Activated T-helper 2 cell treated with anti-CD3 and anti-CD28 coated beads, Interferon-gamma antibody, Interleukin-2, Interleukin-4, amounts not matched to agents 10 μg/mL and 5 μg/mL and 100 μg/mL, durations not matched to agents 14 hours and 24 hours and 36 hours (primary cell): ENCODE measurements around the gene CACNA2D4. TPM values are rescaled to one million over a fixed set of nuclear protein-coding genes. Genes with fewer than 3 reads are reported as not detected.
A peak's percentile ranks its signal among the peaks of the same experiment; 100 is the strongest.

Experiments
- DNase-seq: peaks from one replicate; pipeline ENCODE4 v3.0.0; 2021; ENCODE audit warnings: low spot score
- H3K27ac Mint-ChIP-seq: one replicate; pipeline ENCODE4 v1.8.0; 2021; ENCODE audit warnings: mixed read lengths
- H3K27me3 Mint-ChIP-seq: one replicate; pipeline ENCODE4 v1.8.0; 2021; ENCODE audit warnings: low read depth, mixed read lengths
- H3K36me3 Mint-ChIP-seq: one replicate; pipeline ENCODE4 v1.8.0; 2021; ENCODE audit warnings: low read depth, mixed read lengths
- H3K4me1 Mint-ChIP-seq: one replicate; pipeline ENCODE4 v1.8.0; 2021; ENCODE audit warnings: low read depth, mixed read lengths
- H3K4me3 Mint-ChIP-seq: one replicate; pipeline ENCODE4 v1.8.0; 2021; ENCODE audit warnings: low read depth, mild to moderate bottlenecking, moderate library complexity, mixed read lengths
- H3K9me3 Mint-ChIP-seq: one replicate; pipeline ENCODE4 v1.8.0; 2021; ENCODE audit warnings: mixed read lengths
- intact Hi-C: fragments of 100-400 bp; cut with micrococcal nuclease; formaldehyde crosslinking; loops from one replicate; pipeline ENCODE4 v1.15.1; 2023
- total RNA-seq: library from RNA; stranded (reverse); gene quantifications from 2 replicates; pipeline ENCODE4 v1.2.3, GENCODE V29; 2022

CACNA2D4 gene
- total RNA-seq, 1 donor from 2014 or later, result 10.0 TPM

- peaks cover 5% of the 10 kb centered on the region for H3K4me1 Mint-ChIP-seq
- DNase-seq, result no peak
- H3K27me3 Mint-ChIP-seq, result no peaks in the 10 kb centered on the region
- H3K36me3 Mint-ChIP-seq, result no peaks in the 10 kb centered on the region
- no peak overlapping the region for H3K27ac Mint-ChIP-seq
- peaks cover 1% of the 10 kb centered on the region for H3K9me3 Mint-ChIP-seq
- intact Hi-C loops, result no loop called here
- H3K4me3 Mint-ChIP-seq, result no peak overlapping the region
Observed at GRCh38 chr12:1799051-1799881, 119.2 kb downstream of the CACNA2D4 start.

- peak overlapping the region; percentile 55 for H3K27ac Mint-ChIP-seq
- DNase-seq, result peak; percentile 7
- H3K4me1 Mint-ChIP-seq, result peaks cover 5% of the 10 kb centered on the region
- no peak overlapping the region for H3K4me3 Mint-ChIP-seq
- no peaks in the 10 kb centered on the region for H3K9me3 Mint-ChIP-seq
- H3K27me3 Mint-ChIP-seq, result no peaks in the 10 kb centered on the region
- H3K36me3 Mint-ChIP-seq, result no peaks in the 10 kb centered on the region
- intact Hi-C loops, result no loop called here
Observed at GRCh38 chr12:1798641-1799020, 119.8 kb downstream of the CACNA2D4 start.

- H3K27me3 Mint-ChIP-seq, result no peaks in the 10 kb centered on the region
- no peaks in the 10 kb centered on the region for H3K36me3 Mint-ChIP-seq
- peak; percentile 8 for DNase-seq
- H3K9me3 Mint-ChIP-seq, result no peaks in the 10 kb centered on the region
- H3K4me1 Mint-ChIP-seq, result peaks cover 5% of the 10 kb centered on the region
- H3K27ac Mint-ChIP-seq, result no peak overlapping the region
- peak overlapping the region; percentile 79 for H3K4me3 Mint-ChIP-seq
- intact Hi-C loops, result loop anchor here (2.0 kb wide), 2 partner anchors 195 to 237 kb away; no protein-coding TSS in a partner anchor
Observed at GRCh38 chr12:1797991-1798640, 120.3 kb downstream of the CACNA2D4 start.

GRCh38 chr12:1797011-1797901 lies 121.2 kb downstream of the CACNA2D4 start:
- H3K27ac Mint-ChIP-seq, result peak overlapping the region; percentile 71
- no peaks in the 10 kb centered on the region for H3K9me3 Mint-ChIP-seq
- H3K4me1 Mint-ChIP-seq, result peaks cover 5% of the 10 kb centered on the region
- H3K27me3 Mint-ChIP-seq, result no peaks in the 10 kb centered on the region
- DNase-seq, result peak; percentile 47
- peak overlapping the region; percentile 79 for H3K4me3 Mint-ChIP-seq
- intact Hi-C loops, result loop anchor here (2.0 kb wide), 2 partner anchors 196 to 238 kb away; no protein-coding TSS in a partner anchor
- H3K36me3 Mint-ChIP-seq, result no peaks in the 10 kb centered on the region

GRCh38 chr12:1796515-1797010 lies 121.9 kb downstream of the CACNA2D4 start:
- Mint-ChIP-seq H3K4me1 (peaks cover 10% of the 10 kb centered on the region), H3K4me3 (peak overlapping the region; percentile 86), H3K9me3 (no peaks in the 10 kb centered on the region), H3K36me3 (no peaks in the 10 kb centered on the region), H3K27ac (peak overlapping the region; percentile 89), H3K27me3 (no peaks in the 10 kb centered on the region)
- peak; percentile 40 for DNase-seq
- intact Hi-C loops, result loop anchor here (1.0 to 2.0 kb wide), 5 partner anchors 8 to 238 kb away; partner anchors contain the start of gene DCP1B

- Mint-ChIP-seq H3K36me3 (peaks cover under 1% of the 10 kb centered on the region), H3K27me3 (no peaks in the 10 kb centered on the region), H3K4me1 (peaks cover 16% of the 10 kb centered on the region), H3K27ac (peak overlapping the region; percentile 89), H3K9me3 (no peaks in the 10 kb centered on the region), H3K4me3 (peak overlapping the region; percentile 86)
- intact Hi-C loops, result loop anchor here (1.0 to 2.0 kb wide), 5 partner anchors 8 to 239 kb away; partner anchors contain the start of gene DCP1B
- DNase-seq, result peak; percentile 93
Observed at GRCh38 chr12:1795785-1796514, 122.5 kb downstream of the CACNA2D4 start.

- intact Hi-C loops, result no loop called here
- DNase-seq, result no peak
- H3K4me1 Mint-ChIP-seq, result peaks cover 22% of the 10 kb centered on the region
- peaks cover 2% of the 10 kb centered on the region for H3K36me3 Mint-ChIP-seq
- no peak overlapping the region for H3K27ac Mint-ChIP-seq
- no peaks in the 10 kb centered on the region for H3K9me3 Mint-ChIP-seq
- H3K27me3 Mint-ChIP-seq, result no peaks in the 10 kb centered on the region
- peak overlapping the region; percentile 72 for H3K4me3 Mint-ChIP-seq
Observed at GRCh38 chr12:1795221-1795784, 123.1 kb downstream of the CACNA2D4 start.

GRCh38 chr12:1794440-1795090 lies 123.9 kb downstream of the CACNA2D4 start:
- DNase-seq, result no peak
- H3K4me3 Mint-ChIP-seq, result no peak overlapping the region
- no peaks in the 10 kb centered on the region for H3K9me3 Mint-ChIP-seq
- intact Hi-C loops, result no loop called here
- no peak overlapping the region for H3K27ac Mint-ChIP-seq
- H3K36me3 Mint-ChIP-seq, result peaks cover 2% of the 10 kb centered on the region
- H3K27me3 Mint-ChIP-seq, result no peaks in the 10 kb centered on the region
- peaks cover 25% of the 10 kb centered on the region for H3K4me1 Mint-ChIP-seq

- intact Hi-C loops, result no loop called here
- DNase-seq, result no peak
- no peak overlapping the region for H3K27ac Mint-ChIP-seq
Observed at GRCh38 chr12:1793426-1794210, 124.8 kb downstream of the CACNA2D4 start.

GRCh38 chr12:1792406-1792805 lies 126.0 kb downstream of the CACNA2D4 start:
- intact Hi-C loops, result no loop called here
- Mint-ChIP-seq H3K4me1 (peaks cover 25% of the 10 kb centered on the region), H3K27me3 (no peaks in the 10 kb centered on the region), H3K9me3 (no peaks in the 10 kb centered on the region), H3K36me3 (peaks cover 2% of the 10 kb centered on the region), H3K4me3 (no peak overlapping the region), H3K27ac (no peak overlapping the region)
- DNase-seq, result no peak

More at GRCh38 chr12:1793426-1794210, 124.8 kb downstream of the CACNA2D4 start:
- H3K27me3 Mint-ChIP-seq, result no peaks in the 10 kb centered on the region
- no peak overlapping the region for H3K4me3 Mint-ChIP-seq
- no peaks in the 10 kb centered on the region for H3K9me3 Mint-ChIP-seq
- H3K36me3 Mint-ChIP-seq, result peaks cover 2% of the 10 kb centered on the region
- H3K4me1 Mint-ChIP-seq, result peaks cover 25% of the 10 kb centered on the region
